CD4-positive, alpha-beta T cell (primary cell): ENCODE results near the gene CYTH2. TPM values are rescaled to one million over a fixed set of nuclear protein-coding genes. Genes with fewer than 3 reads are reported as not detected.
"Not testable (repeated sequence)": the region's sequence is repeated elsewhere in the genome, so short reads cannot be mapped to it uniquely, and the experiment has no call there.

Experiments
- ATAC-seq: fragments of 200-7000 bp; cut with Tn5 transposase; one replicate; pipeline ENCODE4 v1.10.0; 2022; ENCODE audit warnings: mild to moderate bottlenecking; ENCODE audit not compliant: poor library complexity
- CTCF ChIA-PET: fragments of 350-600 bp; sonication (Branson Sonifier 250); formaldehyde crosslinking; loops from one replicate; lab custom pipeline; 2021; ENCODE audit warnings: antibody characterized with exemption, inconsistent platforms; lab: Charles Lee
- POLR2A ChIA-PET: fragments of 350-600 bp; sonication (Branson Sonifier 250); formaldehyde crosslinking; loops from one replicate; lab custom pipeline; 2021; ENCODE audit warnings: antibody characterized with exemption, inconsistent platforms; lab: Charles Lee
- DNase-seq, 14 experiments: peaks; one replicate each; pipeline ENCODE4 v3.0.0-alpha.2; 2013 to 2020; ENCODE audit warnings: mixed read lengths in 2 of 14
- H3K27ac ChIP-seq, 2 donors: one replicate each; pipeline versions ENCODE4 v1.5.1 to v1.7.0; 2013; ENCODE audit warnings: low read length in 2 of 2, low read depth in 1 of 2, mild to moderate bottlenecking in 1 of 2
- H3K27me3 ChIP-seq, 2 experiments: 1 replicate in 1 of 2; 2 replicates in 1 of 2; pipeline versions ENCODE4 v1.6.1 to v1.7.0; 2013; ENCODE audit warnings: low read length in 2 of 2, control low read depth in 1 of 2, mild to moderate bottlenecking in 1 of 2, moderate library complexity in 1 of 2; ENCODE audit not compliant: insufficient read depth in 2 of 2, control insufficient read depth in 1 of 2
- H3K36me3 ChIP-seq: one replicate; pipeline ENCODE4 v1.6.1; 2013; ENCODE audit warnings: low read length, control low read depth; ENCODE audit not compliant: insufficient read depth
- H3K4me1 ChIP-seq: one replicate; pipeline ENCODE4 v1.6.1; 2013; ENCODE audit warnings: low read length, control low read depth; ENCODE audit not compliant: insufficient read depth
- H3K4me3 ChIP-seq: one replicate; pipeline ENCODE4 v1.5.1; 2013; ENCODE audit warnings: mild to moderate bottlenecking, low read length, moderate library complexity
- H3K9me3 ChIP-seq, 2 experiments: 1 replicate in 1 of 2; 2 replicates in 1 of 2; pipeline versions ENCODE4 v1.6.1 to v1.7.0; 2013; ENCODE audit warnings: low read length in 2 of 2, mild to moderate bottlenecking in 2 of 2, control low read depth in 1 of 2, moderate library complexity in 1 of 2; ENCODE audit not compliant: control insufficient read depth in 1 of 2, insufficient read depth in 1 of 2
- H3K27ac Mint-ChIP-seq: one replicate; pipeline ENCODE4 v1.8.0; 2020; ENCODE audit warnings: mixed read lengths
- H3K27me3 Mint-ChIP-seq: one replicate; pipeline ENCODE4 v1.8.0; 2021; ENCODE audit warnings: mixed read lengths
- H3K36me3 Mint-ChIP-seq: one replicate; pipeline ENCODE4 v1.8.0; 2021; ENCODE audit warnings: low read depth, mixed read lengths
- H3K4me1 Mint-ChIP-seq: one replicate; pipeline ENCODE4 v1.8.0; 2021; ENCODE audit warnings: low read depth, mixed read lengths
- H3K4me3 Mint-ChIP-seq: one replicate; pipeline ENCODE4 v1.8.0; 2020; ENCODE audit warnings: mild to moderate bottlenecking, mixed read lengths
- H3K9me3 Mint-ChIP-seq: one replicate; pipeline ENCODE4 v1.8.0; 2020; ENCODE audit warnings: mixed read lengths
- intact Hi-C, 2 experiments: fragments of 100-400 bp; cut with DNase I in 1 of 2; cut with micrococcal nuclease in 1 of 2; formaldehyde crosslinking; loops; one replicate each; pipeline versions ENCODE4 v1.15.1 to v1.9.0; 2023 to 2025; cut with DNase I, micrococcal nuclease
- total RNA-seq, 174 experiments: library from RNA in 2 of 174; stranded (reverse) in 2 of 174; gene quantifications; one replicate each; pipeline ENCODE4 v1.2.3 and lab custom pipeline; 2021 to 2026
- TF ChIP-seq, protein P1 (sequence below): fragments of 200-600 bp; IDR thresholded peaks from one replicate; pipeline ENCODE4 v1.8.0; 2022; ENCODE audit warnings: antibody characterized with exemption, mild to moderate bottlenecking

The CYTH2 gene
- total RNA-seq, 2 experiments from 2014 or later, result 23.4 to 25.3 TPM

DNA sequence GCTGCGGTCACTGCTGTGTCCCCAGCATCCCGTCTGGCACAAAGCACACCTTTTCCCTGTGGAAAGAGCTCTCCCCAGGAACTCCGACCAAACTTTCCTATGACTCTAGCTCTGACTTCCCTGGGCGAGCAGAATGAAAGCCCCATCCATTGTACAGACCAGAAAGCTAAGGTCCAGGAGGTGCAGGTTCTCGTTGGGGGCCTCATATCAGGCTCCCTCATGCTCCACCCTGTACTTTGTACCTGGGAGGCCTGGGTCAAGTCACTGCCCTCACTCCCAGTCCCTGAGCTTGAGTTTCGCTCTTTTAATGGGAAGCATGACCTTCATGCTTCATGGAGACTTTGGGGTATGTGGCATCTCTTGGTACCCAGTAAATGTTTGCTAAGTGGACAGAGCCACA is 18.4 kb downstream of the CYTH2 start:
- Mint-ChIP-seq H3K27ac (no peak overlapping the region), H3K36me3 (no peaks in the 10 kb centered on the region), H3K27me3 (peaks cover 16% of the 10 kb centered on the region), H3K4me1 (peaks cover 24% of the 10 kb centered on the region), H3K4me3 (no peak overlapping the region), H3K9me3 (no peaks in the 10 kb centered on the region)
- no peak overlapping the region for H3K27ac ChIP-seq
- CTCF ChIA-PET, result interaction anchor here (0.6 kb wide), 1 partner anchor 18 kb away, joined by 3 read pairs; no protein-coding TSS in a partner anchor
- H3K4me1 ChIP-seq, result peaks cover 30% of the 10 kb centered on the region
- H3K9me3 ChIP-seq, result peaks cover 0 to 1% of the 10 kb centered on the region in 2 experiments
- no peak overlapping the region for H3K4me3 ChIP-seq
- TF ChIP-seq, protein P1, sequence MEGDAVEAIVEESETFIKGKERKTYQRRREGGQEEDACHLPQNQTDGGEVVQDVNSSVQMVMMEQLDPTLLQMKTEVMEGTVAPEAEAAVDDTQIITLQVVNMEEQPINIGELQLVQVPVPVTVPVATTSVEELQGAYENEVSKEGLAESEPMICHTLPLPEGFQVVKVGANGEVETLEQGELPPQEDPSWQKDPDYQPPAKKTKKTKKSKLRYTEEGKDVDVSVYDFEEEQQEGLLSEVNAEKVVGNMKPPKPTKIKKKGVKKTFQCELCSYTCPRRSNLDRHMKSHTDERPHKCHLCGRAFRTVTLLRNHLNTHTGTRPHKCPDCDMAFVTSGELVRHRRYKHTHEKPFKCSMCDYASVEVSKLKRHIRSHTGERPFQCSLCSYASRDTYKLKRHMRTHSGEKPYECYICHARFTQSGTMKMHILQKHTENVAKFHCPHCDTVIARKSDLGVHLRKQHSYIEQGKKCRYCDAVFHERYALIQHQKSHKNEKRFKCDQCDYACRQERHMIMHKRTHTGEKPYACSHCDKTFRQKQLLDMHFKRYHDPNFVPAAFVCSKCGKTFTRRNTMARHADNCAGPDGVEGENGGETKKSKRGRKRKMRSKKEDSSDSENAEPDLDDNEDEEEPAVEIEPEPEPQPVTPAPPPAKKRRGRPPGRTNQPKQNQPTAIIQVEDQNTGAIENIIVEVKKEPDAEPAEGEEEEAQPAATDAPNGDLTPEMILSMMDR, result no peak
- ATAC-seq (no peak), DNase-seq (no peak)
- H3K36me3 ChIP-seq, result no peaks in the 10 kb centered on the region
- POLR2A ChIA-PET, result no interaction called here
- H3K27me3 ChIP-seq, result peaks cover 0 to 8% of the 10 kb centered on the region in 2 experiments
- intact Hi-C loops, result no loop called here

GRCh38 chr19:48487948-48488347 is 18.8 kb downstream of the CYTH2 start:
- H3K9me3 Mint-ChIP-seq, result no peaks in the 10 kb centered on the region
- DNase-seq (no peak), ATAC-seq (no peak)
- intact Hi-C loops, result no loop called here
- POLR2A ChIA-PET, result interaction anchor here (0.7 kb wide), 1 partner anchor 23 kb away, joined by 5 read pairs; no protein-coding TSS in a partner anchor
- H3K36me3 ChIP-seq, result no peaks in the 10 kb centered on the region
- H3K27ac Mint-ChIP-seq, result no peak overlapping the region
- no peak overlapping the region for H3K27ac ChIP-seq
- H3K4me3 Mint-ChIP-seq, result no peak overlapping the region
- H3K4me3 ChIP-seq, result no peak overlapping the region
- TF ChIP-seq, protein P1, result no peak
- H3K36me3 Mint-ChIP-seq, result no peaks in the 10 kb centered on the region
- peaks cover 0 to 5% of the 10 kb centered on the region in 2 experiments for H3K9me3 ChIP-seq
- peaks cover 20% of the 10 kb centered on the region for H3K27me3 Mint-ChIP-seq
- H3K4me1 ChIP-seq, result peaks cover 35% of the 10 kb centered on the region
- peaks cover 28% of the 10 kb centered on the region for H3K4me1 Mint-ChIP-seq
- peaks cover 0 to 12% of the 10 kb centered on the region in 2 experiments for H3K27me3 ChIP-seq
- CTCF ChIA-PET, result interaction anchor here (0.6 kb wide), 1 partner anchor 18 kb away, joined by 3 read pairs; no protein-coding TSS in a partner anchor

- peak overlapping the region; percentile 7 for H3K4me3 Mint-ChIP-seq
- H3K27ac Mint-ChIP-seq, H3K36me3 ChIP-seq, H3K9me3 Mint-ChIP-seq, H3K27ac ChIP-seq, ATAC-seq, H3K9me3 ChIP-seq, intact Hi-C loops, DNase-seq, H3K36me3 Mint-ChIP-seq, H3K4me3 ChIP-seq: not testable (repeated sequence)
- peaks cover 38% of the 10 kb centered on the region for H3K4me1 ChIP-seq
- H3K4me1 Mint-ChIP-seq, result peaks cover 33% of the 10 kb centered on the region
- peaks cover 0 to 13% of the 10 kb centered on the region in 2 experiments for H3K27me3 ChIP-seq
- POLR2A ChIA-PET, result interaction anchor here (0.7 kb wide), 1 partner anchor 22 kb away, joined by 5 read pairs; no protein-coding TSS in a partner anchor
- CTCF ChIA-PET, result interaction anchor here (2.7 kb wide), 1 partner anchor 96 kb away, joined by 26 read pairs; no protein-coding TSS in a partner anchor
- H3K27me3 Mint-ChIP-seq, result peaks cover 24% of the 10 kb centered on the region
Observed at GRCh38 chr19:48488478-48488877, 19.3 kb downstream of the CYTH2 start.
